Measurements from ENCODE around the gene POLR2C.

POLR2C gene

GRCh38 chr16:57480754-57481230 is 18.3 kb downstream of the POLR2C start:
- Histone ChIP-seq H3K27me3 (ENCODE audit: control insufficient read depth, insufficient read depth, low read length) (peaks cover 23% of the 10 kb centered on the region), H3K4me3 (ENCODE audit: low read depth, low read length) (peak overlapping the region; percentile 60; the same call in 1 of the 2 replicates)

GRCh38 chr16:57481421-57481820 is 18.9 kb downstream of the POLR2C start:
- Histone ChIP-seq H3K9me3 (ENCODE audit: control insufficient read depth, insufficient read depth, low read depth, low read length) (no peaks in the 10 kb centered on the region), H3K9ac (ENCODE audit: low read length) (peak overlapping the region; percentile 50), H3K4me3 (ENCODE audit: low read depth, low read length) (no peak overlapping the region; the same call in 1 of the 2 replicates), H3K4me1 (ENCODE audit: control insufficient read depth, insufficient read depth, low read length) (peaks cover 46% of the 10 kb centered on the region), H3K36me3 (ENCODE audit: control insufficient read depth, insufficient read depth, low read length) (no peaks in the 10 kb centered on the region; the same call in 1 of the 2 replicates), H3K27ac (ENCODE audit: low read depth, low read length) (no peak overlapping the region), H3K27me3 (ENCODE audit: control insufficient read depth, insufficient read depth, low read length) (peaks cover 24% of the 10 kb centered on the region)

More at GRCh38 chr16:57480754-57481230, 18.3 kb downstream of the POLR2C start:
- no peaks in the 10 kb centered on the region for H3K9me3 ChIP-seq (ENCODE audit: control insufficient read depth, insufficient read depth, low read depth, low read length)
- H3K4me1 ChIP-seq (ENCODE audit: control insufficient read depth, insufficient read depth, low read length): peaks cover 51% of the 10 kb centered on the region
- no peak overlapping the region; the same call in 1 of the 2 replicates for H3K27ac ChIP-seq (ENCODE audit: low read depth, low read length)
- no peaks in the 10 kb centered on the region; the same call in 1 of the 2 replicates for H3K36me3 ChIP-seq (ENCODE audit: control insufficient read depth, insufficient read depth, low read length)
- peak overlapping the region; percentile 50 for H3K9ac ChIP-seq (ENCODE audit: low read length)

GRCh38 chr16:57482845-57483545 is 20.5 kb downstream of the POLR2C start:
- no peaks in the 10 kb centered on the region; the same call in 1 of the 2 replicates for H3K36me3 ChIP-seq (ENCODE audit: control insufficient read depth, insufficient read depth, low read length)
- peaks cover 24% of the 10 kb centered on the region for H3K27me3 ChIP-seq (ENCODE audit: control insufficient read depth, insufficient read depth, low read length)
- no peak overlapping the region for H3K27ac ChIP-seq (ENCODE audit: low read depth, low read length)
- H3K9me3 ChIP-seq (ENCODE audit: control insufficient read depth, insufficient read depth, low read depth, low read length): no peaks in the 10 kb centered on the region
- no peak overlapping the region; the same call in 1 of the 2 replicates for H3K4me3 ChIP-seq (ENCODE audit: low read depth, low read length)
- peak overlapping the region; percentile 88 for H3K9ac ChIP-seq (ENCODE audit: low read length)
- peaks cover 42% of the 10 kb centered on the region for H3K4me1 ChIP-seq (ENCODE audit: control insufficient read depth, insufficient read depth, low read length)

DNA sequence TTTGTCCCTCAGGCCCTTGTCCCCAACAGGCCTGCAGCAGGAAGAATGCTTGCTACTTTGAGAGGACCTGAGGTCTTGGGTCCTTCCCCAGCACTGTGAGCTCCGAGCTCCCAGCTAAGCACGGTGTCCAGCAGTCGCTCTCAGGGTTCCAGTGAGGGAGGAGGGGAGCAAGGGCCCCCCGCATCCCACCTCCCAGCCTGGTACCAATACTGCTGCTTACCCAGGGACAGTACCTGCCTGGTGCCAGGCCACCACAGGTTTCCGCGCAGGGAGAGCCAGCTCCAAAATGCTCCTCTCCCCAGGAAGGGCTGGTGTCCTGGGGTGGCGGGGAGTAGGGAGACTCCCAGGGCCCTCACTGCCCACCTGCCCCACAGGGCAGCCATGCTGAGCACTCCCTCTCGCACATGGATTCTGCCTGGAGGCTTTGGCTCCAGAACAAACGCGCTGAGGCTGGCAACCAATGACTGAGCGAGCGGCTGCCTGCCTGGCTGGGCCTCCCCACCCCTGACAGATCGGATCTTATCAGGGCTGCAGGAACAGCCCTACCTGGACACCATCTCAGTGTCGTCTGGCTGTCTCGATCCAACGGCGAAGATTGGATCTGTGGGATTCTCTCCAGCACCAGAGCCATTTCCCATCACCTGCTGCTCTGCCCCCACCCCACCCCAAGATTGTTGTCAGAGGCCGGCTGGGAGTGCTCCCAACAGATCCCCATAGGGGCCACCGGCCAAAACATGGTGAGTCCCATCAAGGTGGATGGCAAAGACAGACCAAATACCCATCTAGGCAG is 21.4 kb downstream of the POLR2C start:
- peak overlapping the region; percentile 88 for H3K9ac ChIP-seq (ENCODE audit: low read length)
- no peak overlapping the region for H3K27ac ChIP-seq (ENCODE audit: low read depth, low read length)
- H3K4me1 ChIP-seq (ENCODE audit: control insufficient read depth, insufficient read depth, low read length): peaks cover 39% of the 10 kb centered on the region
- H3K36me3 ChIP-seq (ENCODE audit: control insufficient read depth, insufficient read depth, low read length): no peaks in the 10 kb centered on the region; the same call in 1 of the 2 replicates
- no peaks in the 10 kb centered on the region for H3K9me3 ChIP-seq (ENCODE audit: control insufficient read depth, insufficient read depth, low read depth, low read length)
- H3K27me3 ChIP-seq (ENCODE audit: control insufficient read depth, insufficient read depth, low read length): peaks cover 18% of the 10 kb centered on the region
- peak overlapping the region; percentile 72; the same call in 1 of the 2 replicates for H3K4me3 ChIP-seq (ENCODE audit: low read depth, low read length)

DNA sequence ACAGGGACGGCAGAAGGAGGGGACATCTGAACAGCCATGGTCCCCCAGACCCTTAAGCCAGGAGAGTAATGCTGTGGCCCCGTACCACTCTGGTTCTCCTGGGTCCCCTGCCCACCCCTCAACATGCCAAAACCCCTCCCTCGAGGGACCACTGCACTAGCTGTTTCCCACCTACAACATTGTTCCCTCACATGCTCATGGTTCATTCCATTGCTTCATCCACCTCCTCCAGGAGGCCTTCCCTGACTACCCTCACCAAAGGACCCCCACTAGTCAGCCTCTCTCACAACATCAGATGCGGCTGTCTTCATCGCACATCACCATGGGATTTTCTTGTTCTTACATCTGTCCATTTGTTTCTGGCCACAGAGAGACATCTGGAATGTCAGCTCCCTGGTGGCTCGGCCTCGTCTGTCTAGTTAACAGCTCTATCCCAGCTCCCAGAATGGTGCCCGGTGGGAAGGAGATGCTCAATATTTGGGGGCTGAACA is 22.1 kb downstream of the POLR2C start:
- no peak overlapping the region; the same call in 1 of the 2 replicates for H3K27ac ChIP-seq (ENCODE audit: low read depth, low read length)
- peak overlapping the region; percentile 88 for H3K9ac ChIP-seq (ENCODE audit: low read length)
- H3K9me3 ChIP-seq (ENCODE audit: control insufficient read depth, insufficient read depth, low read depth, low read length): peaks cover 5% of the 10 kb centered on the region; the same call in 1 of the 2 replicates
- H3K27me3 ChIP-seq (ENCODE audit: control insufficient read depth, insufficient read depth, low read length): peaks cover 14% of the 10 kb centered on the region
- H3K4me3 ChIP-seq (ENCODE audit: low read depth, low read length): peak overlapping the region; percentile 72; the same call in 1 of the 2 replicates
- peaks cover 33% of the 10 kb centered on the region for H3K4me1 ChIP-seq (ENCODE audit: control insufficient read depth, insufficient read depth, low read length)
- no peaks in the 10 kb centered on the region for H3K36me3 ChIP-seq (ENCODE audit: control insufficient read depth, insufficient read depth, low read length)

GRCh38 chr16:57485091-57485915 is 22.8 kb downstream of the POLR2C start:
- peaks cover 5% of the 10 kb centered on the region; the same call in 1 of the 2 replicates for H3K9me3 ChIP-seq (ENCODE audit: control insufficient read depth, insufficient read depth, low read depth, low read length)
- peaks cover 14% of the 10 kb centered on the region for H3K27me3 ChIP-seq (ENCODE audit: control insufficient read depth, insufficient read depth, low read length)
- no peaks in the 10 kb centered on the region for H3K36me3 ChIP-seq (ENCODE audit: control insufficient read depth, insufficient read depth, low read length)
- H3K9ac ChIP-seq (ENCODE audit: low read length): peak overlapping the region; percentile 88
- H3K27ac ChIP-seq (ENCODE audit: low read depth, low read length): no peak overlapping the region; the same call in 1 of the 2 replicates
- H3K4me1 ChIP-seq (ENCODE audit: control insufficient read depth, insufficient read depth, low read length): peaks cover 29% of the 10 kb centered on the region
- peak overlapping the region; percentile 72 for H3K4me3 ChIP-seq (ENCODE audit: low read depth, low read length)

GRCh38 chr16:57485916-57486857 is 23.7 kb downstream of the POLR2C start, which contains the start of gene DOK4:
Gene DOK4 (minus strand): TSS chr16:57486493. CDS start chr16:57479507, 6,986 bp downstream.
- Histone ChIP-seq H3K36me3 (ENCODE audit: control insufficient read depth, insufficient read depth, low read length) (no peaks in the 10 kb centered on the region), H3K4me3 (ENCODE audit: low read depth, low read length) (peak within 1 kb of the TSS; percentile 72), H3K9ac (ENCODE audit: low read length) (peak within 1 kb of the TSS; percentile 88), H3K27ac (ENCODE audit: low read depth, low read length) (no peak within 1 kb of the TSS; the same call in 1 of the 2 replicates), H3K27me3 (ENCODE audit: control insufficient read depth, insufficient read depth, low read length) (peaks cover 14% of the 10 kb centered on the region), H3K4me1 (ENCODE audit: control insufficient read depth, insufficient read depth, low read length) (peaks cover 25% of the 10 kb centered on the region), H3K9me3 (ENCODE audit: control insufficient read depth, insufficient read depth, low read depth, low read length) (peaks cover 5% of the 10 kb centered on the region; the same call in 1 of the 2 replicates)

DNA sequence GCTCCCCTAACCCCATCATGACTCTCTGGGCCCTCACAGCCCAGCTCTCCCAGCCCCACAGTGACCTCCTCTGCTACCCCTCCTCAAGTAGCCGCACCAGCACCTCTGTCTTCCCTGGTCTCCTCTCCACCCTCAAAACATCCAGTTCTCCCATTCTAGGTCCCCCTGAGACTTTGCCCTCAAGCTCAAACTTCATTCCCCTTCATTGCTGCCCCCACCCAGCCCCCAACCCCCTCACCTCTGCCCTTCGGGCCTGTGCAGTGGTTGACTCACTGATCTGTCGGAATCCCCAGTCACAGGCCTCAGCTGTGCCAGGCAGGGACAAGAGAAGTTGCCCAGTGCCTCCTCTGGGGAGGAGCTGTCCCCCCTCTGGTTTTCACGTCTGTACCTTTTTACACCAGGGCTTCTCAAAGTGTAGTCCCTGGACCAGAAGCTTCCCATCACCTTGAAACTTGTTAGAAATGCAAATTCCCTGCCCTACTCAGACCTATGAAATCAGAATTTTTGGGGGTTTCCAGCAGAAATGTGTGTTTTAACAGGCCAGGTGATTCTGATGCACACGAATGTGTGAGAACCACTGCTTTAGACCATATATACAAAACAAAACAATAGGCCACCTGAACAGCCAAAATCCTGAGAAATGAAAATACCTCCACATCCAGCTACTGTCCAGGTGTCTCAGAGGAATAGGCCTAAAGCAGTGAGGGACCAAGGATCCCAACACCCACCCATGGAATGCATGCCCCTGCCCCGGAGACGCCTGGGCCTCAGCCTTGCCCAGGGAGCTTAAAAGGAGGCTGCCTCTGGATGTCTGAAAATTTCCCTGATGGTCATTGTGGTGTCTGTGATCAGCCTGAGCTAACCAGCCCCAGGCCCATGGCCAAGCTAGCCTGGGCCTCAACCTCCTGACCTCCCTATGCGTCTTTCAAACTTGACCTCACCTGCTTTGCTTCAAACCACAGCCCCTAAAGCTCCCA is 24.7 kb downstream of the POLR2C start:
- peaks cover 5% of the 10 kb centered on the region; the same call in 1 of the 2 replicates for H3K9me3 ChIP-seq (ENCODE audit: control insufficient read depth, insufficient read depth, low read depth, low read length)
- H3K27me3 ChIP-seq (ENCODE audit: control insufficient read depth, insufficient read depth, low read length): peaks cover 14% of the 10 kb centered on the region
- peaks cover 25% of the 10 kb centered on the region for H3K4me1 ChIP-seq (ENCODE audit: control insufficient read depth, insufficient read depth, low read length)
- no peaks in the 10 kb centered on the region for H3K36me3 ChIP-seq (ENCODE audit: control insufficient read depth, insufficient read depth, low read length)
- peak overlapping the region; percentile 58 for H3K4me3 ChIP-seq (ENCODE audit: low read depth, low read length)
- H3K9ac ChIP-seq (ENCODE audit: low read length): peak overlapping the region; percentile 21
- H3K27ac ChIP-seq (ENCODE audit: low read depth, low read length): no peak overlapping the region

DNA sequence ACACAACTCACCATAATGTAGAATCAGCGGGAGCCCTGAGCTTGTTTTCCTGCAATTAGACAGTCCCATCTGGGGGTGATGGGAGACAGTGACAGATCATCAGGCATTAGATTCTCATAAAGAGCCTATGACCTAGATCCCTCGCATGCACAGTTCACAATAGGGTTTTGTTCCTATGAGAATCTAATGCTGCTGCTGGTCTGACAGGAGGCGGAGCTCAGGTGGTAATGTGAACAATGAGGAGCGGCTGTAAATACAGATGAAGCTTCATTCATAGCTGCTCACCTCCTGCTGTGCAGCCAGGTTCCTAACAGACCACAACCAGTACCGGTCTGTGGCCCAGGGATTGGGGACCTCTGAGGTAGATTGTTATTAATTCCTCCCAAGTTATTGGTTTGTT is 26.8 kb downstream of the POLR2C start:
- Histone ChIP-seq H3K9ac (ENCODE audit: low read length) (no peak overlapping the region), H3K36me3 (ENCODE audit: control insufficient read depth, insufficient read depth, low read length) (no peaks in the 10 kb centered on the region), H3K9me3 (ENCODE audit: control insufficient read depth, insufficient read depth, low read depth, low read length) (peaks cover 5% of the 10 kb centered on the region; the same call in 1 of the 2 replicates), H3K4me1 (ENCODE audit: control insufficient read depth, insufficient read depth, low read length) (peaks cover 20% of the 10 kb centered on the region), H3K27ac (ENCODE audit: low read depth, low read length) (no peak overlapping the region), H3K4me3 (ENCODE audit: low read depth, low read length) (no peak overlapping the region), H3K27me3 (ENCODE audit: control insufficient read depth, insufficient read depth, low read length) (peaks cover 14% of the 10 kb centered on the region)
